ENCODE data around the gene FXYD6.

FXYD6 gene

GRCh38 chr11:117851852-117852251 lies 24.6 kb downstream of the FXYD6 start:
- TF ChIP-seq REST (IDR thresholded peaks at IDR 0.05; ENCODE audit: insufficient replicate concordance, low read depth) (no peak), CTCF (IDR thresholded peaks at IDR 0.05; ENCODE audit: insufficient read depth, low read length) (no peak), GABPA (IDR thresholded peaks at IDR 0.05; ENCODE audit: low read depth) (no peak), POLR2AphosphoS5 (IDR thresholded peaks at IDR 0.05; ENCODE audit: low read depth) (no peak), SPI1 (IDR thresholded peaks at IDR 0.05; ENCODE audit: borderline replicate concordance, low read depth) (no peak)
- H3K27me3 ChIP-seq (ENCODE audit: insufficient read depth, poor library complexity, severe bottlenecking): no peaks in the 10 kb centered on the region
- no peak for DNase-seq (ENCODE audit: low read depth in 1 of 2, low spot score in 1 of 2)
- no peak overlapping the region for H3K27ac ChIP-seq (replicated peaks)
- H3K4me3 ChIP-seq (replicated peaks; ENCODE audit: insufficient read depth, low read length): no peak overlapping the region

GRCh38 chr11:117851106-117851505 lies 25.4 kb downstream of the FXYD6 start:
- H3K4me3 ChIP-seq (replicated peaks; ENCODE audit: insufficient read depth, low read length): no peak overlapping the region
- TF ChIP-seq SPI1 (IDR thresholded peaks at IDR 0.05; ENCODE audit: borderline replicate concordance, low read depth) (no peak), POLR2AphosphoS5 (IDR thresholded peaks at IDR 0.05; ENCODE audit: low read depth) (no peak), REST (IDR thresholded peaks at IDR 0.05; ENCODE audit: insufficient replicate concordance, low read depth) (no peak), CTCF (IDR thresholded peaks at IDR 0.05; ENCODE audit: insufficient read depth, low read length) (no peak), GABPA (IDR thresholded peaks at IDR 0.05; ENCODE audit: low read depth) (no peak)
- H3K27me3 ChIP-seq (ENCODE audit: insufficient read depth, poor library complexity, severe bottlenecking): no peaks in the 10 kb centered on the region
- DNase-seq (ENCODE audit: low read depth in 1 of 2, low spot score in 1 of 2): no peak
- no peak overlapping the region for H3K27ac ChIP-seq (replicated peaks)

GRCh38 chr11:117849781-117850414 lies 26.6 kb downstream of the FXYD6 start:
- no peak for DNase-seq (ENCODE audit: low read depth in 1 of 2, low spot score in 1 of 2)
- Histone ChIP-seq H3K27me3 (ENCODE audit: insufficient read depth, poor library complexity, severe bottlenecking) (no peaks in the 10 kb centered on the region), H3K4me3 (replicated peaks; ENCODE audit: insufficient read depth, low read length) (no peak overlapping the region), H3K27ac (replicated peaks) (no peak overlapping the region)
- TF ChIP-seq POLR2AphosphoS5 (IDR thresholded peaks at IDR 0.05; ENCODE audit: low read depth) (no peak), GABPA (IDR thresholded peaks at IDR 0.05; ENCODE audit: low read depth) (no peak), SPI1 (IDR thresholded peaks at IDR 0.05; ENCODE audit: borderline replicate concordance, low read depth) (no peak), CTCF (IDR thresholded peaks at IDR 0.05; ENCODE audit: insufficient read depth, low read length) (no peak), REST (IDR thresholded peaks at IDR 0.05; ENCODE audit: insufficient replicate concordance, low read depth) (no peak)
